ENCODE measurements around the gene NNAT.

DNA sequence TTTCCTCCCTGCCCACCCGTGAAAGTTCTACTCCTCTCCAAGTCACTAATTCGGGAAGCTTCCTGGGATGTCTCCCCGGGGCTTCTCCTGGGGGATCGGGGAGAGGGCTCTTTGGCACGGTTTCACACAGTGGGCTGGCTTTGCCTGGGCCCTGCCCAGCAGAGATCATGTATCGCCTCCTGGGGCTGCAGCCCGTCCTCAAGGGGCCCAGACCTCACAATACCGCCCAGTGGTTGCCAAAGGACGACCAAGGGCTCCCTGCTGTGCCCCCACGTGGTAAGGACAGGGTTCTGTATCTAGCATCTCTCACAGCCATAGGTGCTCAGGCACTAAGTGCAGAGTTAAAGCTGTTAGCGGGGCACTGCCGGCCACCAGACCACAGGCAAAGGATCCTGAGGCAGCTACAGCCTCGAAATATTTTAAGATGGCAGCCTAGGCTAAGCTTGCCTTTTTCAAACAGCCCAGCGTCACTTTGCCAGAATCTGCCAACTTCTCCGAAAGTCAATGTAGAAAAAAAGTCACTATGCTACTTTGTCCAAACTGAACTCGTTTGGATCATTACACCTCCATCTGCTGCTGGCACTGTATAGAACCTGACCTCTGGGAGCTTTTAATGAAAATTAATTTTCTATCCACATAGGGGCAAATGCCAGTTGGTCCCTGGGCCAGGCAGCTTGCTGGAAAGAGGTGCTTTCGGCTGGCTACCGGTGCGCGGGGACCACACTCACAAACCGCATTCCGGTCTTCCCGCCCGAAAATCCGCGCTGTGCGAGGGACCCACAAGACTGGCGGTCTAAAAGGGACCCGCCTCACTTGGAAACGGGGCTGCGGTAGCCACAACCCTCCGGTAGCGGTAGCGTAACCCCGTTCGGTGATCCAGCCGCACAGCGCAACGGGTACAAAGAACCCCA is 1.3 kb upstream of the NNAT start:
- TF ChIP-seq, protein P1, sequence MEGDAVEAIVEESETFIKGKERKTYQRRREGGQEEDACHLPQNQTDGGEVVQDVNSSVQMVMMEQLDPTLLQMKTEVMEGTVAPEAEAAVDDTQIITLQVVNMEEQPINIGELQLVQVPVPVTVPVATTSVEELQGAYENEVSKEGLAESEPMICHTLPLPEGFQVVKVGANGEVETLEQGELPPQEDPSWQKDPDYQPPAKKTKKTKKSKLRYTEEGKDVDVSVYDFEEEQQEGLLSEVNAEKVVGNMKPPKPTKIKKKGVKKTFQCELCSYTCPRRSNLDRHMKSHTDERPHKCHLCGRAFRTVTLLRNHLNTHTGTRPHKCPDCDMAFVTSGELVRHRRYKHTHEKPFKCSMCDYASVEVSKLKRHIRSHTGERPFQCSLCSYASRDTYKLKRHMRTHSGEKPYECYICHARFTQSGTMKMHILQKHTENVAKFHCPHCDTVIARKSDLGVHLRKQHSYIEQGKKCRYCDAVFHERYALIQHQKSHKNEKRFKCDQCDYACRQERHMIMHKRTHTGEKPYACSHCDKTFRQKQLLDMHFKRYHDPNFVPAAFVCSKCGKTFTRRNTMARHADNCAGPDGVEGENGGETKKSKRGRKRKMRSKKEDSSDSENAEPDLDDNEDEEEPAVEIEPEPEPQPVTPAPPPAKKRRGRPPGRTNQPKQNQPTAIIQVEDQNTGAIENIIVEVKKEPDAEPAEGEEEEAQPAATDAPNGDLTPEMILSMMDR (IDR thresholded peaks at IDR 0.05 in 8 of 11, conservative IDR thresholded peaks at IDR 0.05 in 3 of 11) = no peak
- TF ChIP-seq POLR2AphosphoS5 (IDR thresholded peaks at IDR 0.05) = peak in 1 of 3 donors; percentile 26

Measured in spleen (tissue), 7 donors.